Chondrocyte (in vitro differentiated cells): Measurements from ENCODE around the gene CTNND2. TPM values are rescaled to one million over a fixed set of nuclear protein-coding genes. Genes with fewer than 3 reads are reported as not detected.

Experiments
- DNase-seq: peaks from one replicate; pipeline ENCODE4 v3.0.0; 2021; ENCODE audit warnings: mixed read lengths, low spot score
- H3K27ac Mint-ChIP-seq: one replicate; pipeline ENCODE4 v1.8.0; 2021; ENCODE audit warnings: mild to moderate bottlenecking, moderate library complexity, mixed read lengths; ENCODE audit not compliant: unreplicated experiment
- H3K27me3 Mint-ChIP-seq: 2 replicates; pipeline ENCODE4 v1.8.0; 2021; ENCODE audit warnings: low read depth, mixed read lengths
- H3K36me3 Mint-ChIP-seq: 2 replicates; pipeline ENCODE4 v1.8.0; 2021; ENCODE audit warnings: low read depth, mixed read lengths
- H3K4me1 Mint-ChIP-seq: 2 replicates; pipeline ENCODE4 v1.8.0; 2021; ENCODE audit warnings: low read depth, mild to moderate bottlenecking, mixed read lengths
- H3K4me3 Mint-ChIP-seq: one replicate; pipeline ENCODE4 v1.8.0; 2021; ENCODE audit warnings: mild to moderate bottlenecking, moderate library complexity, mixed read lengths; ENCODE audit not compliant: unreplicated experiment
- H3K9me3 Mint-ChIP-seq: 2 replicates; pipeline ENCODE4 v1.8.0; 2021; ENCODE audit warnings: low read depth, mixed read lengths
- total RNA-seq: library from RNA; stranded (reverse); gene quantifications from 3 replicates; pipeline ENCODE4 v1.2.1, GENCODE V29; 2021
- TF ChIP-seq, protein P1 (sequence below): fragments of 200-600 bp; sonication (generic); IDR thresholded peaks from 2 replicates; pipeline ENCODE4 v1.5.0; 2021; ENCODE audit warnings: antibody characterized with exemption, mild to moderate bottlenecking, moderate library complexity

The CTNND2 gene
- total RNA-seq, 1 donor from 2014 or later = 2.1 TPM

DNA sequence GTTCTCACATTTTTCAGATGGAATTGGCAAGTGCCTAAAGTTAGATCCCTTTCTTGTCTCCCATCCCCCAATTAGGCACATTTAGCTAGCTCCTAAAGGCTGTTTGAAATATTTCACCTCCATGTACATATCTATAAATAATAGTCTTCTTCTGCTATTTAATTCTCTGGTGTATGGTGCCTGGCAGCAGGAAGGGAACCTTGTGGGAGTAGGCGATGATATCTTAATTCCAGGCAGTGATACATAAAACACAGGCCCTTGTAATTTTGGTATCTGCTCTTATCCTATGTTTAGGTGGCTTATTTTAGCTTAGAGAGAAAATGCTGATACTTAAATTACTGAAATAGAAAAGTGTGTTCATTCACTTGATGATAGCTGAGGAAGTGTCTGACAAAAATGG is 880.3 kb downstream of the CTNND2 start:
- DNase-seq = no peak
- Mint-ChIP-seq H3K4me1 (no peaks in the 10 kb centered on the region), H3K9me3 (peaks cover 6% of the 10 kb centered on the region), H3K27ac (no peak overlapping the region), H3K27me3 (peaks cover 11% of the 10 kb centered on the region), H3K36me3 (no peaks in the 10 kb centered on the region), H3K4me3 (no peak overlapping the region)
- TF ChIP-seq, protein P1, sequence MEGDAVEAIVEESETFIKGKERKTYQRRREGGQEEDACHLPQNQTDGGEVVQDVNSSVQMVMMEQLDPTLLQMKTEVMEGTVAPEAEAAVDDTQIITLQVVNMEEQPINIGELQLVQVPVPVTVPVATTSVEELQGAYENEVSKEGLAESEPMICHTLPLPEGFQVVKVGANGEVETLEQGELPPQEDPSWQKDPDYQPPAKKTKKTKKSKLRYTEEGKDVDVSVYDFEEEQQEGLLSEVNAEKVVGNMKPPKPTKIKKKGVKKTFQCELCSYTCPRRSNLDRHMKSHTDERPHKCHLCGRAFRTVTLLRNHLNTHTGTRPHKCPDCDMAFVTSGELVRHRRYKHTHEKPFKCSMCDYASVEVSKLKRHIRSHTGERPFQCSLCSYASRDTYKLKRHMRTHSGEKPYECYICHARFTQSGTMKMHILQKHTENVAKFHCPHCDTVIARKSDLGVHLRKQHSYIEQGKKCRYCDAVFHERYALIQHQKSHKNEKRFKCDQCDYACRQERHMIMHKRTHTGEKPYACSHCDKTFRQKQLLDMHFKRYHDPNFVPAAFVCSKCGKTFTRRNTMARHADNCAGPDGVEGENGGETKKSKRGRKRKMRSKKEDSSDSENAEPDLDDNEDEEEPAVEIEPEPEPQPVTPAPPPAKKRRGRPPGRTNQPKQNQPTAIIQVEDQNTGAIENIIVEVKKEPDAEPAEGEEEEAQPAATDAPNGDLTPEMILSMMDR = no peak

DNA sequence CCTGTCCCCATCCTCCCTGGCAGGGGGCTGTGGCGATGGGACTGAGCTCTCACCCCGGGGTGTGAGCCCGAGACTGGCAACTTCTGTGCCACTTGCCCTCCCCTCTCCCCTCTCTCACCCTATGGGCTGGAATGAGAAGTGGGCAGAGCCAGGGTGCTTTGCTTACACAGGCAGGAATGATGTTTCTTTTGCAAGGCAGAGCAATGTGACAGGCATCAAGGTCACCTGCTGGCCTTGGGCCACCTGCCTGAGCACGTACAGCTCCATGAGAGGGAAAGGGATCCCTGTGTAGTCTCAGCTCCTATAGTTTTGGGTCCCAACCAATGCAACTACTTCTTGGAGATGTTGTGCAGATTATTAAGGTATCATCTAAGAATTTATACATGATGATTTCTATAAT is 890.5 kb downstream of the CTNND2 start:
- no peak for DNase-seq

DNA sequence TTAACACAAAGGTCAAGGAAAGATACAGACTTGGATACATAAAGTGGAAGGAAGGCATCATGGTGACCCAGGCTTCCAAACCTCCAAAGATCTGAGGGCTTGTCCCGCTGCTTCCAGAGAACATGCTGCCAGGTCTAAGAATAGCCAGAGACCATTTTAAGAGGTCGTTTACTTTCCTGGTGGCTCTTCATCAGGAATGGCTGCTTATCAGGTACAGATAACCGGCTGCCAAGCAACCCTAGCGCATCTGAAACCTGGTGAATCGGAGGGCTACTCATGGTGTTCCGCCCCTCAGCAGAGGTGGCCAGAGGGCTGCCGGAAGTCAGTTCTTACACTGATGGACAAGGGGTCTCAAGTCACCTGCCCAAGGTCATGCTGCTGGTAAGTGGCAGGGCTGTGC is 892.0 kb downstream of the CTNND2 start:
- DNase-seq = no peak
- Mint-ChIP-seq H3K4me1 (no peaks in the 10 kb centered on the region), H3K9me3 (no peaks in the 10 kb centered on the region), H3K36me3 (no peaks in the 10 kb centered on the region), H3K27ac (no peak overlapping the region), H3K4me3 (no peak overlapping the region), H3K27me3 (peaks cover 10% of the 10 kb centered on the region)
- TF ChIP-seq, protein P1 = no peak

More for the DNA sequence above, 890.5 kb downstream of the CTNND2 start:
- TF ChIP-seq, protein P1 = no peak
- Mint-ChIP-seq H3K4me3 (no peak overlapping the region), H3K4me1 (no peaks in the 10 kb centered on the region), H3K27me3 (peaks cover 10% of the 10 kb centered on the region), H3K27ac (no peak overlapping the region), H3K9me3 (no peaks in the 10 kb centered on the region), H3K36me3 (no peaks in the 10 kb centered on the region)

GRCh38 chr5:11010429-11011210 is 893.6 kb downstream of the CTNND2 start:
- Mint-ChIP-seq H3K27me3 (peaks cover 12% of the 10 kb centered on the region), H3K36me3 (no peaks in the 10 kb centered on the region), H3K4me3 (no peak overlapping the region), H3K27ac (no peak overlapping the region), H3K4me1 (no peaks in the 10 kb centered on the region), H3K9me3 (no peaks in the 10 kb centered on the region)
- DNase-seq = no peak
- TF ChIP-seq, protein P1 = no peak

- H3K9me3 Mint-ChIP-seq = no peaks in the 10 kb centered on the region
- no peak overlapping the region for H3K27ac Mint-ChIP-seq
- DNase-seq = no peak
- no peaks in the 10 kb centered on the region for H3K36me3 Mint-ChIP-seq
- H3K4me1 Mint-ChIP-seq = no peaks in the 10 kb centered on the region
- no peak overlapping the region for H3K4me3 Mint-ChIP-seq
- TF ChIP-seq, protein P1 = no peak
- H3K27me3 Mint-ChIP-seq = peaks cover 6% of the 10 kb centered on the region
Measured at GRCh38 chr5:11009576-11009975, 894.7 kb downstream of the CTNND2 start.
